Left forelimb (tissue), 1 donor: ENCODE results near the gene HPCAL1.

Experiments used
- DNase-seq: peaks from one replicate; pipeline ENCODE4 v3.0.0-alpha.2; 2018; ENCODE audit warnings: low spot score

HPCAL1 gene

DNA sequence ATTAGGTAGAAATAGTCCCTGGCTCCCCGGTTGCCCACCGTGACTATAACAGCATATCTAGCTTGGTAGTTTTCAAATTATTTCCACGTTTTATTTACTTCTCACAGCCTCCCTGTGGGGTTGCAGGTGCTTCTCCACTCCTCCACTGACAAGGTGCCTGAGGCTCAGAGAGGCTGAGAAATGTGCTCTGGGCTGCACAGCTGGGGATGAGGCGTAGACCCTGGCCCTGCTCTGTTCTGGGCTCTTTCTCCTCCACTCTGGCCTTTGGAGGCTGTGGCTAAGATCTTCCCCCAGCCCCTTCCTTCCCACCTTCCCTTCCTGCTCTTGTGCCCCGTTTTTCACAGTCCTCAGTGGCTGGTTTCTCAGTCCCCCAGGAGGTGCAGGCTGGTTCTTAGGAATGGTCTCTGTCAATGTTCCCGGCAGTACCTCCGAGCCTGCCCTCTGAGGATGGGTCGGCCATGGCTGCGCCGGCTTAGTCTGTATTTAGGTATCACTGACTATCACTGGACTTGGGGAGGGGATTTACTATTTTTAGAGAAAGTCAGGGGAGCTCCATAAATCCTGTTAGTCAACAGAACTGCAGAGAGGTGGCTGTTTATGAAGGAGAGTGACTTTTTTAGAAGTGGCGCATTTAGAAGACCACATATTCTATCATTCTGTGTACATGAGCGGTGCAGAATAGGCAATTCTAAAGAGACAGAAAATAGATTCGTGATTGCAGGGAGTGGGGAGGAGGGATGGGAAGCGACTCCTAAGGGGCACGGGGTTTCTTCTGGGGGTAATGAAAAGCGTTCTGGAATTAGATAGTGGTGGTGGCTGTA, 35.0 kb downstream of the HPCAL1 start:
- DNase-seq = no peak

GRCh38 chr2:10338270-10339188, 35.8 kb downstream of the HPCAL1 start:
- DNase-seq = no peak

- DNase-seq = no peak
Measured at GRCh38 chr2:10339647-10340592, 37.2 kb downstream of the HPCAL1 start.

GRCh38 chr2:10340593-10340975, 37.9 kb downstream of the HPCAL1 start:
- DNase-seq = no peak

- DNase-seq = no peak
Measured at GRCh38 chr2:10341193-10341592, 38.5 kb downstream of the HPCAL1 start.

GRCh38 chr2:10342245-10342951, 39.7 kb downstream of the HPCAL1 start:
- DNase-seq = no peak

- DNase-seq = no peak
Measured at GRCh38 chr2:10343191-10343590, 40.5 kb downstream of the HPCAL1 start.

- no peak for DNase-seq
Measured at GRCh38 chr2:10343658-10344057, 41.0 kb downstream of the HPCAL1 start.

DNA sequence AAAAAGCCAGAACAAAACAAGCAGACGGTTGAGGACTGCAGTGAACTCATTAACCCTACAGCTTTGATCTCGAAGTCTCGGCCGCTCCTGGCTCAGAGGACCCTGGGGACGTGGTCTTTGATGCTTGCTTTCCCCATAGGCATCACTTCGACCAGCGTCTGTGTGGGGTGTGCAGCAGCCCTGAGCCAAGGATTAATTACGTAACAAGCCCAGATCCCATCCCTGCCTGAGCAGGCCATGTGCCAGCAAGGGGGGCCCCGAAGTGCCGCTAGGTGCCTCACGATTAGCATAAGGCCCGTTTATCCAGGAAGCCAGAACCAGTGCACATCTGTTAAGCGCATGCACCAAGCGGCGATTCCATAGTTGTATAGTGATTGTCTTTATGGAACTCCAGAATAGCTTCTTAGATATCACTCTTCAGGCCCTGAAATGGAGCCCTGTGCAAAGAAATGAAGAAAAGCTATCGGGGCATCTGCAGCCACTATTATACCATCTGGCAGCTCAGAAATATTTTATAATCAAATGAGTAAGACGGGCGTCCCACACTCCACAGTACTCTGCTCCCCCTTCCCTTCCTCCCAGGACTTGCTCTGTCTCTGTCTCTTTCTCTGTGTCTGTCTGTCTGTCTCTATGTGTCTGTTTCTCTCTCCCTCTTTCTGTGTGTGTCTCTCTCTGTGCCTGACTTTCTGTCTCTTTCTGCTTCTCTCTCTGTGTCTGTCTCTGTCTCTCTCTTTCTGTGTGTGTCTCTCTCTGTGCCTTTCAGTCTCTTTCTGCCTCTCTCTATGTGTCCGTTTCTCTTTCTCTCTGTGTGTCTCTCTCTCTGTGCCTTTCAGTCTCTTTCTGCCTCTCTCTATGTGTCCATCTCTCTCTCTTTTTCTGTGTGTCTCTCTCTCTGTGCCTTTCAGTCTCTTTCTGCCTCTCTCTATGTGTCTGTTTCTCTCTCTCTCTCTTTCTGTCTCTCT, 41.7 kb downstream of the HPCAL1 start:
- no peak for DNase-seq

- no peak for DNase-seq
Measured at GRCh38 chr2:10345126-10345525, 42.4 kb downstream of the HPCAL1 start.

DNA sequence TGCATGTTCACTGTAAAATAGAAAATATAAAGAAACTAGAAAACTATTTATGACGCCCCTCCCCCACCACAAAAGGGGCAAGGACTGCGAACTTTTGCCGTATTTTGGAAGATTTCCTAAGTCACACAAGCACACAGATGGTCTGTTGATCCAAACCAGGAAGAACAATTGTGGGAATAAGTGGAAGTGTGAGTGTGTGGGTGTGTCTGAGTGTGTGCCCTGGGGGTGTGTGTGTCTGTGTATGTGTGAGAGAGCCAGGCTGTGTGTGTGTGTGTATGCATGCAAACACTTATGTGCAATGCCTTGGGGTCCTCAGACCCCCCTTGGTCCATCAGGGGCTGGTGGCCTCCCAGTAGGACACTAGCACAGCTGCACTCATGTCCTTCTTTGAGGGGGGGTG, 43.1 kb downstream of the HPCAL1 start:
- DNase-seq = no peak

DNA sequence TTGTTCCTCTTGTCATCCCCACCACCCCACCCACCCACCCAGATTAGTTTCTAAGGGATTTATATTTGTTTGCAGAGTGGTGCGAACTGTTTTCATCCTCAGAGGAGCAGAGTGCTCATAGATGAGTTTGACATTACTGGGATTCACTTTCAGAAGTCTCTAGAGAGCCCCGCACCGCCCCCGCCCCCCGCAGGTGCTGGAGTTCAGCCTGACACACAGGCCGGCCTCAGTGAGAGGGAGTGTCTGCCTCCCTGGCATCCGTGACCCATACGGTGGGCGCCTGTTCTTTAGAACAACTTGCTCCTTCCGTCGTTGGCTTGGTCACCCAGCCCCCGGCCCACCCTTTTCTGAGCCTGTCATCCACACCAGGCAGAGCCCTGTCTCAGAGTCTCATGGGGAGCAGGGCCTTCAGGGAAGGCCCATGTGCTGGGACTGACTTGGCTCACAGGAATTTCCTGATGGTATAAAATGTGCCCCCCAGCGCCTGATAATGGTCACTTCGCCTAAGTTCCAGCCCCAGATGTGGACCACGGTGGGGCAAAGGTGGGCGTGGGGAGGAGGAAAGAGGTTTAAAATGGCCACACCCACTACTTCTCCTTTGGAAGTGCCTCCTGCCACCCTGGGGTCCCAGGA, 44.3 kb downstream of the HPCAL1 start:
- no peak for DNase-seq

GRCh38 chr2:10347562-10347948, 44.9 kb downstream of the HPCAL1 start:
- DNase-seq = no peak

DNA sequence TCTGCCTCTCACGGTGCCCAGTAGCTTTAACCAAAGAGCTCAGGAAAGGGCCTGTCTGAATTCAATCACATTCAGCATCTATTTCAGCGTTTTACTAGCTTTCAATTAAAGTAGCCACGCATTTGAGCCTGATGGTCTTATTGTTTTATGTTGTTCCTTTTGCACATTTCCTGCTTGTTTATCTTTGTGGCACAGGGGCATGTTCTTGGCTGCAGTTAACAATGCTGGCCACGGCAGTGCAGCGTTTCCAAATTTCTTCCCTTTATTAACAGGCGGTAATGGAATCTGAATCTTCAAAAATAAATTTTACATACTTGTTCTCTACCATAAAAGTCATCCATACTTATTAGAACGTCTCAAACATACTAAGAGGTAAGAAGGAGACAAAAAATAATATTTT, 46.2 kb downstream of the HPCAL1 start:
- no peak for DNase-seq

- DNase-seq = no peak
Measured at GRCh38 chr2:10350761-10351160, 48.1 kb downstream of the HPCAL1 start.

DNA sequence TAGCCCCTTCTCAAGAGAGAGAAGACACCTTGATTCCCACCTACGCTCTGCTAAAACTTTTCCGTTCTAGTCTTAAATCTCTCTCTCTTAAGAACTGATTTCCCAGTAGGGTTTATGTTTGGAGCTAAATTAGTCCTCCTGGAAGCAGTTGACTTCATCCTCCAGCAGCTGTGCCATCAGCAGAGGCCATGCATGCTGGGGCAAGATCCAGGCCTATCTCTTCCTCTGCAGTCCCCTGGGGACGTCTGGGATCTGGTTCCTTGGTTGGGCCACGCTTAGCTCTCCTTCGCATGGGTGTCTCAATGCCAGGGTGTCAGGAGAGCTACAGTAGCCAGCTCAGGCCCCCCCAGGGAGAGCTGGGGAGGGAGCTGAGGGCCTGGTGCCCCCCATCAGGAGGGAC, 49.7 kb downstream of the HPCAL1 start:
- no peak for DNase-seq

DNA sequence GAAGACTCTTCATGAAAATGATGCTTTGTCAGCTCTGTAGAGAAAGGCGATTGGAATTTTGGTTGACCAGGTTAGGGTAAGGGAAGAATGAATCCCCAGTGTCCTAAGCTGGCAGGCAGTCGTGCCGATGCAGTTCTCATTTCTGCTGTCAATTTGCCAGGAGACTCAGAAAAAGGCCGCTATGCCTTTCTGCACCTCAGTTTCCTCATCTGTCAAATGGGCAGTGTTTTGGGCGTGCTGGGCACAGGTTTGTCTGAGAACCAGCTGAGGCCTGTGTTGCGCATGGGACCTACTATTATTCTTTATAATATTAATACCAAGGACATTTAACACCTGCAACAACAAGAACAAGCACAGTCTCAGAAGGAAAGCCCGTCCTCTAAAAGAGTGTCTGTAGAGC, 50.3 kb downstream of the HPCAL1 start:
- DNase-seq = no peak

GRCh38 chr2:10353931-10354330, 51.2 kb downstream of the HPCAL1 start:
- no peak for DNase-seq

DNA sequence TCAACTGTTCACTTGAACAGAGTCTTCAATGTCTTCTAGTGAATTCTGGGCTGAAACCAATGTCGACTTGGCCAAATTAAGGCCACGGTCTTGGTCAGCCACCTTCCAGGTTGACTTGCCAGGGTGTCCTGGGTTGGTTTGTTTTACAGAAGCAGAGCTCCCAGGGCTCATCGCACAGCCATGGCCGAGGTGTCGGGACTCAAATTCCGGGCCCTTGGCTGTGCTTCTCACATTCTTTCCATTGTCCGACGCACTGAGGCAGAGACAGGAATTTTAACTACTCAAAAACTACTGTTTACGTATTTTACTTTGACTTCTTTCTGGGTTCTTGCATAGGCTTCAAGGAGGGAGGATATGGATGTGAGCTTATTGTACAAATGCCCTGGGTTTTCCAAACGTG, 51.7 kb downstream of the HPCAL1 start:
- DNase-seq = no peak
